Mammary epithelial cell (primary cell): Measurements from ENCODE around the gene CROCC2.

ENCODE experiments used
- EZH2 ChIP-seq: IDR thresholded peaks from 2 replicates; pipeline ENCODE4 v1.6.1; 2012; ENCODE audit warnings: low read length, inconsistent platforms, borderline replicate concordance
- TF ChIP-seq, protein P1 (sequence below), 2 donors: IDR thresholded peaks in 1 of 2; conservative IDR thresholded peaks in 1 of 2; 2 replicates each; pipeline ENCODE4 v1.5.1; 2011 to 2012; ENCODE audit warnings: inconsistent platforms in 2 of 2, low read length in 2 of 2, mild to moderate bottlenecking in 2 of 2, control low read depth in 1 of 2, low read depth in 1 of 2; ENCODE audit not compliant: insufficient read depth in 1 of 2; ENCODE audit errors: extremely low read depth in 1 of 2

DNA sequence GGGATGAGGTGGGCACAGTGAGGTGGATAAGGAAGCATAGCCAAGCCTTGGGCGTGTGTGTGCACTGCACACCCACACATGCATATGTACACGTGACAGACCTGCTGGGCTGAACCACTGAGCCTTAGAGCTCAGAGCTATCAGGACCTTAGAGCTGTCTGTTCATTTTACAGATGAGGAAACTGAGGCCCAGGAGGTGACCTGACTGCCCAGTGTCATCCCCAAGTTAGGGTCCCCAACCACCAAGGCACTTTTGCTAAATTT, 84.1 kb downstream of the CROCC2 start:
- TF ChIP-seq, protein P1, sequence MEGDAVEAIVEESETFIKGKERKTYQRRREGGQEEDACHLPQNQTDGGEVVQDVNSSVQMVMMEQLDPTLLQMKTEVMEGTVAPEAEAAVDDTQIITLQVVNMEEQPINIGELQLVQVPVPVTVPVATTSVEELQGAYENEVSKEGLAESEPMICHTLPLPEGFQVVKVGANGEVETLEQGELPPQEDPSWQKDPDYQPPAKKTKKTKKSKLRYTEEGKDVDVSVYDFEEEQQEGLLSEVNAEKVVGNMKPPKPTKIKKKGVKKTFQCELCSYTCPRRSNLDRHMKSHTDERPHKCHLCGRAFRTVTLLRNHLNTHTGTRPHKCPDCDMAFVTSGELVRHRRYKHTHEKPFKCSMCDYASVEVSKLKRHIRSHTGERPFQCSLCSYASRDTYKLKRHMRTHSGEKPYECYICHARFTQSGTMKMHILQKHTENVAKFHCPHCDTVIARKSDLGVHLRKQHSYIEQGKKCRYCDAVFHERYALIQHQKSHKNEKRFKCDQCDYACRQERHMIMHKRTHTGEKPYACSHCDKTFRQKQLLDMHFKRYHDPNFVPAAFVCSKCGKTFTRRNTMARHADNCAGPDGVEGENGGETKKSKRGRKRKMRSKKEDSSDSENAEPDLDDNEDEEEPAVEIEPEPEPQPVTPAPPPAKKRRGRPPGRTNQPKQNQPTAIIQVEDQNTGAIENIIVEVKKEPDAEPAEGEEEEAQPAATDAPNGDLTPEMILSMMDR (conservative IDR thresholded peaks at IDR 0.05 in 1 of 2, IDR thresholded peaks at IDR 0.05 in 1 of 2; ENCODE audit: extremely low read depth in 1 of 2, insufficient read depth in 1 of 2, low read depth in 1 of 2, low read length in 2 of 2): no peak
- TF ChIP-seq EZH2: no peak
